ENCODE data around the gene PPP1R12A. TPM values are rescaled to one million over a fixed set of nuclear protein-coding genes. Genes with fewer than 3 reads are reported as not detected.

Gene PPP1R12A
- total and polyA plus RNA-seq, 9 of the 15 experiments (the other 6 are each of a cell fraction or from before 2014, with no cell fraction given) = 26.4 to 119 (median 53.3) TPM

DNA sequence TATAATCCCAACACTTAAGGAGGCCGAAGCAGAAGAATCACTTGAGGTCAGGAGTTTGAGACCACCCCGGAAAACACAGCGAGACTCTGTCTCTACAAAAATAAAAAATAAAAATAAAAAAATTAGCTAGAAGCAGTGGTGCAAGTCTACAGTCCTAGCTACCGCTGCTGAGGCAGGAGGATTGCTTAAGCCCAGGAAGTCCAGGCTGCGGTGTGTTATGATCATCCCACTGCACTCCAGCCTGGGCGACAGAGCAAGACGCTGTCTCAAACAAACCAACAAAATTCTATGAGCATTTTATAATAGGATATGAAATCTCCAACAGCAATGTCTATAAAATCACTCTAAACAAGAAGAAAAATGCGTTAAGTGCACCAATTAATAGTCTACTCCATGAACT is 75.3 kb downstream of the PPP1R12A start:
- 96% methylated on average over 8 of the region's 8 CpGs for WGBS (ENCODE audit: insufficient coverage, low coverage, missing lambda C conversion rate)
- CTCF ChIA-PET (ENCODE audit: low intra/inter-chr PET ratio) = no interaction called here
- intact Hi-C loops (cut with micrococcal nuclease) = no loop called here
- BruUV-seq (replicated peaks) = no TSS peak
- no peak for TF ChIP-seq SIX5 (IDR thresholded peaks at IDR 0.05; ENCODE audit: borderline replicate concordance in 1 of 2, insufficient read depth in 1 of 2, low read depth in 1 of 2, low read length in 2 of 2)
- Histone ChIP-seq H3K27ac (ENCODE audit: extremely low read depth, low read depth, low read length) (no peak overlapping the region), H3K9ac (ENCODE audit: insufficient read depth in 1 of 2, low read depth in 2 of 2, low read length in 2 of 2) (no peak overlapping the region), H3K9me3 (replicated peaks; ENCODE audit: control insufficient read depth, insufficient read depth, low read depth, low read length) (no peaks in the 10 kb centered on the region), H3K36me3 (ENCODE audit: control insufficient read depth, insufficient read depth, low read length) (peaks cover 5% of the 10 kb centered on the region; the same call in 1 of the 3 replicates), H3K79me2 (ENCODE audit: control insufficient read depth, insufficient read depth, low read length) (peaks cover 86% of the 10 kb centered on the region), H4K20me1 (replicated peaks; ENCODE audit: control insufficient read depth, insufficient read depth, low read length) (no peaks in the 10 kb centered on the region), H3K27me3 (ENCODE audit: control insufficient read depth in 2 of 2, insufficient read depth in 2 of 2, low read length in 2 of 2) (no peaks in the 10 kb centered on the region), H3K4me3 (no peak overlapping the region), H3K9me1 (ENCODE audit: control insufficient read depth, insufficient read depth, low read length) (no peaks in the 10 kb centered on the region), H3K4me1 (replicated peaks in 1 of 2; ENCODE audit: control insufficient read depth in 2 of 2, insufficient read depth in 2 of 2, low read length in 2 of 2) (no peaks in the 10 kb centered on the region; a peak in 1 of 5 replicates), H3K4me2 (ENCODE audit: insufficient read depth, low read length) (no peak overlapping the region), H2AFZ (ENCODE audit: low read depth, low read length) (no peak overlapping the region)
- in situ Hi-C loops (cut with MboI) = no loop called here
- POLR2A ChIA-PET = no interaction called here
- no peak for ATAC-seq
- DNase-seq (ENCODE audit: extremely low read depth in 1 of 4, low spot score in 3 of 4) = no peak
- FAIRE-seq = no peak

DNA sequence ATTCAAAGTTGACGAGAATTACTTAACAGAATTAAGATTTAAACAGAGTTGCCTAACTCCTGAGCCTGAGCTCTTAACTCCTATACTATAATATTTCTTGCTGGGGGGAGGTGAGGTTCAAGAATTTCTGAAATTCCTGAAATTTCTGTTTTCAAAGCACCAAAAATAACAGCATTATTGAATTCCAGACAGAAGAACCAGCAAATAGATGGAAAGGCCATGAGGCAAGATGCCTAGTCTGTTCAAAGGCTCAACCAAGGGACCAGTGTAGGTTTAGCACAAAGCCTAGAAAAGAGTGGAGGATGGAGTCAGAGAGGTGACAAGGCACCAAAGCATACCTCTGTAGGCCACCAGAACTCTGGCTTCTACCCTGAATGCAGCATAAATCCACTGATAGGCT is 76.4 kb downstream of the PPP1R12A start:
- Histone ChIP-seq H3K27ac (ENCODE audit: extremely low read depth, low read depth, low read length) (no peak overlapping the region), H3K4me2 (ENCODE audit: insufficient read depth, low read length) (no peak overlapping the region), H3K27me3 (ENCODE audit: control insufficient read depth in 2 of 2, insufficient read depth in 2 of 2, low read length in 2 of 2) (no peaks in the 10 kb centered on the region), H4K20me1 (replicated peaks; ENCODE audit: control insufficient read depth, insufficient read depth, low read length) (no peaks in the 10 kb centered on the region), H3K36me3 (ENCODE audit: control insufficient read depth, insufficient read depth, low read length) (peaks cover 5% of the 10 kb centered on the region; the same call in 1 of the 3 replicates), H3K9ac (ENCODE audit: insufficient read depth in 1 of 2, low read depth in 2 of 2, low read length in 2 of 2) (no peak overlapping the region), H3K4me3 (no peak overlapping the region), H3K9me3 (replicated peaks; ENCODE audit: control insufficient read depth, insufficient read depth, low read depth, low read length) (no peaks in the 10 kb centered on the region), H3K79me2 (ENCODE audit: control insufficient read depth, insufficient read depth, low read length) (peaks cover 88% of the 10 kb centered on the region), H3K9me1 (ENCODE audit: control insufficient read depth, insufficient read depth, low read length) (no peaks in the 10 kb centered on the region), H3K4me1 (replicated peaks in 1 of 2; ENCODE audit: control insufficient read depth in 2 of 2, insufficient read depth in 2 of 2, low read length in 2 of 2) (no peaks in the 10 kb centered on the region; a peak in 1 of 5 replicates), H2AFZ (ENCODE audit: low read depth, low read length) (no peak overlapping the region)
- intact Hi-C loops (cut with micrococcal nuclease) = no loop called here
- FAIRE-seq (no peak), DNase-seq (ENCODE audit: extremely low read depth in 1 of 4, low spot score in 3 of 4) (no peak), ATAC-seq (no peak)
- CTCF ChIA-PET (ENCODE audit: low intra/inter-chr PET ratio) = no interaction called here
- no TSS peak for BruUV-seq (replicated peaks)
- POLR2A ChIA-PET = no interaction called here
- in situ Hi-C loops (cut with MboI) = no loop called here
- WGBS (ENCODE audit: insufficient coverage, low coverage, missing lambda C conversion rate) = 100% methylated on average over 1 of the region's 1 CpG
- TF ChIP-seq SMAD4 (CRISPR knock-in tag; conservative IDR thresholded peaks at IDR 0.05) = no peak
- TF ChIP-seq, protein P1, sequence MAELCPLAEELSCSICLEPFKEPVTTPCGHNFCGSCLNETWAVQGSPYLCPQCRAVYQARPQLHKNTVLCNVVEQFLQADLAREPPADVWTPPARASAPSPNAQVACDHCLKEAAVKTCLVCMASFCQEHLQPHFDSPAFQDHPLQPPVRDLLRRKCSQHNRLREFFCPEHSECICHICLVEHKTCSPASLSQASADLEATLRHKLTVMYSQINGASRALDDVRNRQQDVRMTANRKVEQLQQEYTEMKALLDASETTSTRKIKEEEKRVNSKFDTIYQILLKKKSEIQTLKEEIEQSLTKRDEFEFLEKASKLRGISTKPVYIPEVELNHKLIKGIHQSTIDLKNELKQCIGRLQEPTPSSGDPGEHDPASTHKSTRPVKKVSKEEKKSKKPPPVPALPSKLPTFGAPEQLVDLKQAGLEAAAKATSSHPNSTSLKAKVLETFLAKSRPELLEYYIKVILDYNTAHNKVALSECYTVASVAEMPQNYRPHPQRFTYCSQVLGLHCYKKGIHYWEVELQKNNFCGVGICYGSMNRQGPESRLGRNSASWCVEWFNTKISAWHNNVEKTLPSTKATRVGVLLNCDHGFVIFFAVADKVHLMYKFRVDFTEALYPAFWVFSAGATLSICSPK (IDR thresholded peaks at IDR 0.05; ENCODE audit: borderline replicate concordance) = no peak
- TF ChIP-seq, protein P2, sequence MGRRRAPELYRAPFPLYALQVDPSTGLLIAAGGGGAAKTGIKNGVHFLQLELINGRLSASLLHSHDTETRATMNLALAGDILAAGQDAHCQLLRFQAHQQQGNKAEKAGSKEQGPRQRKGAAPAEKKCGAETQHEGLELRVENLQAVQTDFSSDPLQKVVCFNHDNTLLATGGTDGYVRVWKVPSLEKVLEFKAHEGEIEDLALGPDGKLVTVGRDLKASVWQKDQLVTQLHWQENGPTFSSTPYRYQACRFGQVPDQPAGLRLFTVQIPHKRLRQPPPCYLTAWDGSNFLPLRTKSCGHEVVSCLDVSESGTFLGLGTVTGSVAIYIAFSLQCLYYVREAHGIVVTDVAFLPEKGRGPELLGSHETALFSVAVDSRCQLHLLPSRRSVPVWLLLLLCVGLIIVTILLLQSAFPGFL (CRISPR knock-in tag; IDR thresholded peaks at IDR 0.05) = no peak
- no peak for TF ChIP-seq TAF15 (IDR thresholded peaks at IDR 0.05; ENCODE audit: low read depth, low read length)
- no peak for TF ChIP-seq ZNF134 (CRISPR knock-in tag; conservative IDR thresholded peaks at IDR 0.05)
- TF ChIP-seq, protein P3, sequence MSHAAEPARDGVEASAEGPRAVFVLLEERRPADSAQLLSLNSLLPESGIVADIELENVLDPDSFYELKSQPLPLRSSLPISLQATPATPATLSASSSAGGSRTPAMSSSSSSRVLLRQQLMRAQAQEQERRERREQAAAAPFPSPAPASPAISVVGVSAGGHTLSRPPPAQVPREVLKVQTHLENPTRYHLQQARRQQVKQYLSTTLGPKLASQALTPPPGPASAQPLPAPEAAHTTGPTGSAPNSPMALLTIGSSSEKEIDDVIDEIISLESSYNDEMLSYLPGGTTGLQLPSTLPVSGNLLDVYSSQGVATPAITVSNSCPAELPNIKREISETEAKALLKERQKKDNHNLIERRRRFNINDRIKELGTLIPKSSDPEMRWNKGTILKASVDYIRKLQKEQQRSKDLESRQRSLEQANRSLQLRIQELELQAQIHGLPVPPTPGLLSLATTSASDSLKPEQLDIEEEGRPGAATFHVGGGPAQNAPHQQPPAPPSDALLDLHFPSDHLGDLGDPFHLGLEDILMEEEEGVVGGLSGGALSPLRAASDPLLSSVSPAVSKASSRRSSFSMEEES (CRISPR knock-in tag; IDR thresholded peaks at IDR 0.05) = no peak
- TF ChIP-seq, protein P4, sequence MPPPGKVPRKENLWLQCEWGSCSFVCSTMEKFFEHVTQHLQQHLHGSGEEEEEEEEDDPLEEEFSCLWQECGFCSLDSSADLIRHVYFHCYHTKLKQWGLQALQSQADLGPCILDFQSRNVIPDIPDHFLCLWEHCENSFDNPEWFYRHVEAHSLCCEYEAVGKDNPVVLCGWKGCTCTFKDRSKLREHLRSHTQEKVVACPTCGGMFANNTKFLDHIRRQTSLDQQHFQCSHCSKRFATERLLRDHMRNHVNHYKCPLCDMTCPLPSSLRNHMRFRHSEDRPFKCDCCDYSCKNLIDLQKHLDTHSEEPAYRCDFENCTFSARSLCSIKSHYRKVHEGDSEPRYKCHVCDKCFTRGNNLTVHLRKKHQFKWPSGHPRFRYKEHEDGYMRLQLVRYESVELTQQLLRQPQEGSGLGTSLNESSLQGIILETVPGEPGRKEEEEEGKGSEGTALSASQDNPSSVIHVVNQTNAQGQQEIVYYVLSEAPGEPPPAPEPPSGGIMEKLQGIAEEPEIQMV (tag; conservative IDR thresholded peaks at IDR 0.05; ENCODE audit: low read depth) = no peak
- no peak for TF ChIP-seq NR1H2 (CRISPR knock-in tag; IDR thresholded peaks at IDR 0.05)

Measured in K562 (cell line).